Activated CD4-positive, alpha-beta memory T cell treated with anti-CD3 and anti-CD28 coated beads for 36 hours (primary cell): ENCODE measurements around the gene NPM3. TPM values are rescaled to one million over a fixed set of nuclear protein-coding genes. Genes with fewer than 3 reads are reported as not detected.
"Not testable (repeated sequence)": the region's sequence is repeated elsewhere in the genome, so short reads cannot be mapped to it uniquely, and the experiment has no call there.

Experiments
- CTCF ChIA-PET: fragments of 350-600 bp; sonication (Branson Sonifier 250); formaldehyde crosslinking; loops from one replicate; lab custom pipeline; 2021; ENCODE audit warnings: antibody characterized with exemption, inconsistent platforms; lab: Charles Lee
- POLR2A ChIA-PET: fragments of 350-600 bp; sonication (Branson Sonifier 250); formaldehyde crosslinking; loops from one replicate; lab custom pipeline; 2021; ENCODE audit warnings: antibody characterized with exemption; lab: Charles Lee
- DNase-seq: peaks from one replicate; pipeline ENCODE4 v3.0.0-alpha.2; 2020
- H3K27ac Mint-ChIP-seq: one replicate; pipeline ENCODE4 v1.8.0; 2021; ENCODE audit warnings: mixed read lengths
- H3K27me3 Mint-ChIP-seq: one replicate; pipeline ENCODE4 v1.8.0; 2021; ENCODE audit warnings: mixed read lengths
- H3K36me3 Mint-ChIP-seq: one replicate; pipeline ENCODE4 v1.8.0; 2021; ENCODE audit warnings: mixed read lengths
- H3K4me1 Mint-ChIP-seq: one replicate; pipeline ENCODE4 v1.8.0; 2021; ENCODE audit warnings: low read depth, mixed read lengths
- H3K4me3 Mint-ChIP-seq: one replicate; pipeline ENCODE4 v1.8.0; 2021; ENCODE audit warnings: mild to moderate bottlenecking, mixed read lengths
- H3K9me3 Mint-ChIP-seq: one replicate; pipeline ENCODE4 v1.8.0; 2021; ENCODE audit warnings: mixed read lengths
- intact Hi-C: fragments of 100-400 bp; cut with micrococcal nuclease; formaldehyde crosslinking; loops from one replicate; pipeline ENCODE4 v1.15.1; 2023
- total RNA-seq, 2 experiments: library from RNA; stranded (reverse); gene quantifications; one replicate each; pipeline ENCODE4 v1.2.3, GENCODE V29; 2021

Gene NPM3
- total RNA-seq, 2 experiments from 2014 or later: 168 to 172 TPM

GRCh38 chr10:101803511-101803910, 20.3 kb upstream of the NPM3 start:
- peaks cover 51% of the 10 kb centered on the region for H3K36me3 Mint-ChIP-seq
- intact Hi-C loops: no loop called here
- ChIA-PET POLR2A (interaction anchor here (1.1 kb wide), 1 partner anchor 13 kb away, joined by 4 read pairs; no protein-coding TSS in a partner anchor), CTCF (interaction anchor here (1.5 kb wide), 1 partner anchor 16 kb away, joined by 3 read pairs; no protein-coding TSS in a partner anchor)
- no peaks in the 10 kb centered on the region for H3K9me3 Mint-ChIP-seq
- DNase-seq: no peak
- no peaks in the 10 kb centered on the region for H3K27me3 Mint-ChIP-seq
- peaks cover 19% of the 10 kb centered on the region for H3K4me1 Mint-ChIP-seq
- H3K27ac Mint-ChIP-seq: no peak overlapping the region
- no peak overlapping the region for H3K4me3 Mint-ChIP-seq

- H3K27me3 Mint-ChIP-seq: no peaks in the 10 kb centered on the region
- peaks cover 60% of the 10 kb centered on the region for H3K36me3 Mint-ChIP-seq
- no peak overlapping the region for H3K4me3 Mint-ChIP-seq
- ChIA-PET POLR2A (interaction anchor here (2.0 to 2.2 kb wide), 2 partner anchors 14 to 21 kb away, joined by 6 to 8 read pairs; partner anchors contain the start of genes NPM3 and OGA), CTCF (interaction anchor here (1.1 to 6.2 kb wide), 5 partner anchors 15 to 275 kb away, joined by 3 to 53 read pairs (median 5); partner anchors contain the start of gene NPM3)
- peaks cover 16% of the 10 kb centered on the region for H3K4me1 Mint-ChIP-seq
- DNase-seq: no peak
- H3K9me3 Mint-ChIP-seq: no peaks in the 10 kb centered on the region
- intact Hi-C loops: no loop called here
- H3K27ac Mint-ChIP-seq: no peak overlapping the region
Observed at GRCh38 chr10:101797403-101798059, 14.3 kb upstream of the NPM3 start.

GRCh38 chr10:101793526-101793925, 10.3 kb upstream of the NPM3 start:
- no peak for DNase-seq
- POLR2A ChIA-PET: no interaction called here
- Mint-ChIP-seq H3K4me3 (no peak overlapping the region), H3K27ac (no peak overlapping the region), H3K27me3 (no peaks in the 10 kb centered on the region), H3K36me3 (peaks cover 44% of the 10 kb centered on the region), H3K4me1 (peaks cover 10% of the 10 kb centered on the region), H3K9me3 (no peaks in the 10 kb centered on the region)
- CTCF ChIA-PET: interaction anchor here (6.2 kb wide), 1 partner anchor 11 kb away, joined by 53 read pairs; the partner anchor contains the start of gene NPM3
- intact Hi-C loops: no loop called here

- H3K27ac Mint-ChIP-seq: no peak overlapping the region
- no peak for DNase-seq
- H3K4me1 Mint-ChIP-seq: peaks cover 19% of the 10 kb centered on the region
- ChIA-PET POLR2A (interaction anchor here (1.0 kb wide), 1 partner anchor 25 kb away, joined by 3 read pairs; no protein-coding TSS in a partner anchor), CTCF (interaction anchor here (0.6 to 1.4 kb wide), 2 partner anchors 9 to 651 kb away, joined by 3 to 9 read pairs; no protein-coding TSS in a partner anchor)
- no peak overlapping the region for H3K4me3 Mint-ChIP-seq
- no peaks in the 10 kb centered on the region for H3K27me3 Mint-ChIP-seq
- H3K36me3 Mint-ChIP-seq: peaks cover 39% of the 10 kb centered on the region
- intact Hi-C loops: no loop called here
- H3K9me3 Mint-ChIP-seq: no peaks in the 10 kb centered on the region
Observed at GRCh38 chr10:101789686-101790085, 6.4 kb upstream of the NPM3 start.

- H3K4me3 Mint-ChIP-seq, H3K27ac Mint-ChIP-seq, DNase-seq, POLR2A ChIA-PET, H3K27me3 Mint-ChIP-seq, intact Hi-C loops, H3K9me3 Mint-ChIP-seq: not testable (repeated sequence)
- peaks cover 24% of the 10 kb centered on the region for H3K4me1 Mint-ChIP-seq
- CTCF ChIA-PET: interaction anchor here (1.4 kb wide), 1 partner anchor 8 kb away, joined by 9 read pairs; no protein-coding TSS in a partner anchor
- H3K36me3 Mint-ChIP-seq: peaks cover 39% of the 10 kb centered on the region
Observed at GRCh38 chr10:101789231-101789630, 6.0 kb upstream of the NPM3 start.

GRCh38 chr10:101785801-101786200, 2.6 kb upstream of the NPM3 start:
- CTCF ChIA-PET: interaction anchor here (10.2 kb wide), 1 partner anchor 184 kb away, joined by 197 read pairs; no protein-coding TSS in a partner anchor
- intact Hi-C loops: no loop called here
- peaks cover 25% of the 10 kb centered on the region for H3K36me3 Mint-ChIP-seq

GRCh38 chr10:101784558-101784957, 1.3 kb upstream of the NPM3 start:
- intact Hi-C loops: loop anchor here (5.0 kb wide), 4 partner anchors 67 to 557 kb away; partner anchors contain the start of genes DPCD, LBX1 and POLL
- CTCF ChIA-PET: interaction anchor here (0.7 to 10.2 kb wide), 5 partner anchors 11 to 569 kb away, joined by 3 to 197 read pairs (median 39); no protein-coding TSS in a partner anchor
- Mint-ChIP-seq H3K36me3 (peaks cover 24% of the 10 kb centered on the region), H3K4me3 (peak overlapping the region; percentile 98), H3K27me3 (no peaks in the 10 kb centered on the region), H3K27ac (peak overlapping the region; percentile 83), H3K4me1 (peaks cover 58% of the 10 kb centered on the region), H3K9me3 (no peaks in the 10 kb centered on the region)
- POLR2A ChIA-PET: interaction anchor here (3.1 kb wide), 1 partner anchor 34 kb away, joined by 18 read pairs; the partner anchor contains the start of gene OGA
- DNase-seq: no peak

More at GRCh38 chr10:101785801-101786200, 2.6 kb upstream of the NPM3 start:
- H3K9me3 Mint-ChIP-seq: no peaks in the 10 kb centered on the region
- peak overlapping the region; percentile 46 for H3K27ac Mint-ChIP-seq
- POLR2A ChIA-PET: no interaction called here
- no peaks in the 10 kb centered on the region for H3K27me3 Mint-ChIP-seq
- no peak for DNase-seq
- no peak overlapping the region for H3K4me3 Mint-ChIP-seq
- peaks cover 50% of the 10 kb centered on the region for H3K4me1 Mint-ChIP-seq

- ChIA-PET CTCF (interaction anchor here (0.9 to 10.2 kb wide), 13 partner anchors 11 to 753 kb away, joined by 3 to 197 read pairs (median 5); partner anchors contain the start of genes BTRC, DPCD, OGA and PDZD7), POLR2A (interaction anchor here (0.6 to 3.1 kb wide), 6 partner anchors 9 to 89 kb away, joined by 3 to 18 read pairs (median 6); partner anchors contain the start of gene OGA)
- Mint-ChIP-seq H3K9me3 (no peaks in the 10 kb centered on the region), H3K36me3 (peaks cover 27% of the 10 kb centered on the region), H3K4me1 (peaks cover 66% of the 10 kb centered on the region), H3K27me3 (peaks cover 6% of the 10 kb centered on the region), H3K27ac (peak overlapping the region; percentile 83), H3K4me3 (peak overlapping the region; percentile 98)
- intact Hi-C loops: loop anchor here (2.0 to 5.0 kb wide), 6 partner anchors 35 to 556 kb away; partner anchors contain the start of genes DPCD, LBX1, OGA and POLL
- DNase-seq: no peak
Observed at GRCh38 chr10:101783736-101784118, 481 bp upstream of the NPM3 start.

GRCh38 chr10:101781984-101782810, 1.0 kb downstream of the NPM3 start:
- intact Hi-C loops: loop anchor here (1.0 to 5.0 kb wide), 8 partner anchors 37 to 569 kb away; partner anchors contain the start of genes DPCD, LBX1, OGA and POLL
- ChIA-PET POLR2A (interaction anchor here (0.7 to 3.1 kb wide), 4 partner anchors 8 to 194 kb away, joined by 3 to 18 read pairs (median 6); partner anchors contain the start of genes DPCD, OGA and POLL), CTCF (interaction anchor here (0.5 to 10.2 kb wide), 24 partner anchors 9 to 568 kb away, joined by 3 to 197 read pairs (median 6); partner anchors contain the start of genes DPCD, OGA and POLL)
- Mint-ChIP-seq H3K27ac (peak overlapping the region; percentile 83), H3K9me3 (no peaks in the 10 kb centered on the region), H3K36me3 (peaks cover 30% of the 10 kb centered on the region), H3K27me3 (peaks cover 19% of the 10 kb centered on the region), H3K4me1 (peaks cover 63% of the 10 kb centered on the region), H3K4me3 (peak overlapping the region; percentile 98)
- no peak for DNase-seq

- no peak for DNase-seq
- Mint-ChIP-seq H3K4me3 (peak overlapping the region; percentile 98), H3K27me3 (peaks cover 25% of the 10 kb centered on the region), H3K36me3 (peaks cover 30% of the 10 kb centered on the region), H3K4me1 (peaks cover 64% of the 10 kb centered on the region), H3K27ac (no peak overlapping the region), H3K9me3 (no peaks in the 10 kb centered on the region)
- intact Hi-C loops: loop anchor here (1.0 to 5.0 kb wide), 6 partner anchors 64 to 569 kb away; partner anchors contain the start of genes DPCD, LBX1 and POLL
- POLR2A ChIA-PET: interaction anchor here (1.1 to 3.1 kb wide), 3 partner anchors 37 to 179 kb away, joined by 4 to 18 read pairs (median 6); partner anchors contain the start of gene OGA
- CTCF ChIA-PET: interaction anchor here (0.6 to 10.2 kb wide), 54 partner anchors 8 to 568 kb away, joined by 3 to 197 read pairs (median 5); partner anchors contain the start of genes DPCD, FBXW4, OGA and POLL
Observed at GRCh38 chr10:101781655-101781983, 1.6 kb downstream of the NPM3 start.
